DND-41 (cell line): Measurements from ENCODE around the gene GPT2.

Experiments used
- CTCF ChIP-seq: IDR thresholded peaks from 2 replicates; pipeline ENCODE4 v1.5.1; 2012; ENCODE audit warnings: borderline replicate concordance, low read length, moderate library complexity, mild to moderate bottlenecking; ENCODE audit not compliant: poor library complexity, severe bottlenecking; ENCODE audit errors: extremely low read depth
- EZH2 ChIP-seq: IDR thresholded peaks from 3 replicates; pipeline ENCODE4 v1.6.1; 2012; ENCODE audit warnings: borderline replicate concordance, low read depth, mild to moderate bottlenecking, moderate library complexity, low read length, inconsistent platforms; ENCODE audit not compliant: severe bottlenecking

- no peak for TF ChIP-seq CTCF
- no peak for TF ChIP-seq EZH2
Observed at GRCh38 chr16:46911650-46912049, 27.5 kb downstream of the GPT2 start.
